ENCODE measurements around the gene SLC39A10. TPM values are rescaled to one million over a fixed set of nuclear protein-coding genes. Genes with fewer than 3 reads are reported as not detected.

Gene SLC39A10
- total RNA-seq, 1 donor from 2014 or later: 9.9 TPM

DNA sequence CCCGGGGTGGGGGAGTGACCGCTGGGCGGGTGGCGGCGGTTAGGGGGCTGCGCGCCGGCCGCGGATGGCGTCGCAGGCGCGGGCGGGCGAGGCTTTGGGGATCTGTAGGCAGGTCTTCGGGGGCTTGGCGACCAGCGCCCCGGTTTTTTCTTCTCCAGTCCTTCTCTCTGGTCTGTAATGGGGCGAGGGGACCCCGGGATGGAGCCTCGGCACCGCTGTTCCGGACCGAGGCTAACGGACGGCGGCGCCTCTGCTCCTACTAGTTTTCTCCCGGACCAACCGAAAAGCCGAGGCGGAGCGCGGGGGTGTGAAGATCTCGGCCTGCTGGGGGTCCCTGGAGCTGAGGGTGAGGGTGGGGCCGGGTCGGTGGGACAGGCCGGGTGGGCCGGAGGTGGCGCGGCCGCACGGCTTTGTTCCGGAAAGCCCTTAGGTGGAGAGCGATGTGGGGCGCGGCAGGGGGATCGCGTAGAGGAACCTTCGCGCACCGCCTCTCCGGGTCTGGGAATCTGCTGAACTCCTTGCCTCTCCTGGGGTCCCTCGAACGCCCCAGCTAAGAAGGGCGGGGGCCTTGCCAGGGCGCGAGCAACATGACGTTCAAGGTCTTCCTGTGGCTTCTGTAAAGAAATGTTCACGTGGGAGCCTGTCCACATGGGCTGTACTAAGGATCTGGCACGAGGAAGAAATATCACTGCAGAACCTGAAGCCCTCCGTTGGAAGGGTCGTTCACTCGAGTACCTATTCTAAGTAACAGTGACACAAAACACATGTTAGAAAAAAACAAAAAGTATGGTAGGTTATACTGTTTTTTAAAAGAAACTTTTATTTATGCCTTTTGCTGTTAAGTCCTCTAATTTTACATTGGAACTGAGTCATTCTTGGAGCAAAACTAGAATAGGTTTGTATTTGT lies 861 bp downstream of the SLC39A10 start:
- H3K27me3 ChIP-seq: no peaks in the 10 kb centered on the region
- peak; percentile 46 to 80 for DNase-seq (ENCODE audit: low spot score in 2 of 2)
- intact Hi-C loops (cut with DNase I): loop anchor here (1.0 to 5.0 kb wide), 4 partner anchors 81 to 514 kb away; partner anchors contain the start of genes DNAH7 and STK17B
- no peaks in the 10 kb centered on the region for H3K36me3 ChIP-seq
- no peaks in the 10 kb centered on the region for H3K9me3 ChIP-seq
- H3K4me3 ChIP-seq: peak overlapping the region; percentile 83 to 89
- peaks cover 0 to 14% of the 10 kb centered on the region in 2 donors for H3K4me1 ChIP-seq
- H3K27ac ChIP-seq: peak overlapping the region; percentile 97 to 98
- TF ChIP-seq, protein P1, sequence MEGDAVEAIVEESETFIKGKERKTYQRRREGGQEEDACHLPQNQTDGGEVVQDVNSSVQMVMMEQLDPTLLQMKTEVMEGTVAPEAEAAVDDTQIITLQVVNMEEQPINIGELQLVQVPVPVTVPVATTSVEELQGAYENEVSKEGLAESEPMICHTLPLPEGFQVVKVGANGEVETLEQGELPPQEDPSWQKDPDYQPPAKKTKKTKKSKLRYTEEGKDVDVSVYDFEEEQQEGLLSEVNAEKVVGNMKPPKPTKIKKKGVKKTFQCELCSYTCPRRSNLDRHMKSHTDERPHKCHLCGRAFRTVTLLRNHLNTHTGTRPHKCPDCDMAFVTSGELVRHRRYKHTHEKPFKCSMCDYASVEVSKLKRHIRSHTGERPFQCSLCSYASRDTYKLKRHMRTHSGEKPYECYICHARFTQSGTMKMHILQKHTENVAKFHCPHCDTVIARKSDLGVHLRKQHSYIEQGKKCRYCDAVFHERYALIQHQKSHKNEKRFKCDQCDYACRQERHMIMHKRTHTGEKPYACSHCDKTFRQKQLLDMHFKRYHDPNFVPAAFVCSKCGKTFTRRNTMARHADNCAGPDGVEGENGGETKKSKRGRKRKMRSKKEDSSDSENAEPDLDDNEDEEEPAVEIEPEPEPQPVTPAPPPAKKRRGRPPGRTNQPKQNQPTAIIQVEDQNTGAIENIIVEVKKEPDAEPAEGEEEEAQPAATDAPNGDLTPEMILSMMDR (IDR thresholded peaks at IDR 0.05): peak in 1 of 3 experiments; percentile 1

DNA sequence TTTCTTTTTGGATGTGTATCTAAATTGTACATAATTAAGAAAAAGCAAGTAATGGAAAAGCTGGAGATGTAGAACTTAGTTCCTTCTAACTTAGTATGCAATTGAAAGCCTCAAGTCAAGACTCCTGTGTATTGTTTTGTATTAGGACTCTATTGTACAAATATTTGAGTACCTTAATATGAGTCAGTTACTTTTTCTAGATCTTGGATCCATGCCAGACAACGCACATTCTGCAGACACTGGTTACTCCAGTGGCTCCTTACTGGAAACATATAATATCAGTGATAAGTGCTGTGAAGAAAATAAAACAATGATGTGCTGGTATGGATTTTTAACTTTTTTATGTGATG lies 1.5 kb downstream of the SLC39A10 start:
- peaks cover 0 to 14% of the 10 kb centered on the region in 2 donors for H3K4me1 ChIP-seq
- peak overlapping the region; percentile 97 to 98 for H3K27ac ChIP-seq
- TF ChIP-seq, protein P1 (IDR thresholded peaks at IDR 0.05): no peak
- no peaks in the 10 kb centered on the region for H3K9me3 ChIP-seq
- H3K4me3 ChIP-seq: peak overlapping the region; percentile 83 to 89
- no peaks in the 10 kb centered on the region for H3K27me3 ChIP-seq
- no peak for DNase-seq (ENCODE audit: low spot score in 2 of 2)
- intact Hi-C loops (cut with DNase I): loop anchor here (2.0 to 5.0 kb wide), 2 partner anchors 410 to 514 kb away; partner anchors contain the start of genes DNAH7 and STK17B
- H3K36me3 ChIP-seq: no peaks in the 10 kb centered on the region

- no peaks in the 10 kb centered on the region for H3K9me3 ChIP-seq
- H3K27me3 ChIP-seq: no peaks in the 10 kb centered on the region
- TF ChIP-seq, protein P1 (IDR thresholded peaks at IDR 0.05): no peak
- H3K4me3 ChIP-seq: peak overlapping the region; percentile 83 to 89
- peaks cover 0 to 14% of the 10 kb centered on the region in 2 donors for H3K4me1 ChIP-seq
- intact Hi-C loops (cut with DNase I): loop anchor here (2.0 to 5.0 kb wide), 2 partner anchors 410 to 513 kb away; partner anchors contain the start of genes DNAH7 and STK17B
- peak overlapping the region; percentile 15 to 97 for H3K27ac ChIP-seq
- H3K36me3 ChIP-seq: no peaks in the 10 kb centered on the region
- DNase-seq (ENCODE audit: low spot score in 2 of 2): no peak
These were observed 2.1 kb downstream of the SLC39A10 start for GRCh38 chr2:195659114-195659513.

DNA sequence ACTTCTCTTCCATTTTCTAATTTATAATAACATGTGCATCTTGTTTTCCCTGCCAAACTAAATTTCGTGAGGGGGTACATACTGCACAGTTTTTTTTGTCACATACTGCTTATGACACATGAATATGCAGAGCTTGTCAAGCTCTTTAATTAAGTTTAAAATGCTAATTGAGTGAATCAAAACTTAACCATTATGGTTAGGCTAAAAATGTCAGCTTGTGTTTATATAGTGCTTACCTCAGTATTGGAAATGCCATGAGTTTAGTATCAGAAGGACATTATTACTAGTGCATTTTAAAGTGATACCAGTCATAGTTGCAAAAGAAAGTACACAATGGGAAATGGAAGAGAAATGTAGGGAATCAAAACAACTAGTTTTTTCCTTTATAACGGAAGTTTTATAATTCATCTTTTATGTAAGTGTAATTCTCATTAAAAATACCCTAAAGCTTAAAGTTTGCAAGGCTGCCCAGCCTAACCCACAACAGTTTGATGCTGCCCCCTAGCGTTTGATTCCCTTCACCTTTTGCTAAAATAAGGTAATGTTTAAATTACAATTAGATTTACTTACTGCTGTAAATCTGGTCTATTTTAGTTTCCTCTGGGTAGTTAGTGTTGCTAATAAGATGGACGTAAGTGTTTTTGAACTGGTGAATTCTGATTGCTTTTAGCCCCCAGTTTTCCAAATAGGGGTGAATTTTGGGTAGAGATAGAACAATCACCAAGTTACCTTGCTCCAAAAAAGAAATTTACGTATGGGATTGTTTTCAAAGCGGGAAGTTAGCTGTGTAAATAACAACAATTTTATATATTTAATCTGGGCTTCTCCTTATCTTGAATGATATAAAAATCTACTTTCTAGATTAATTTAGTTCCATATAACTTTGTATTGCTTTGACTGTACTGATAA lies 3.2 kb downstream of the SLC39A10 start:
- peaks cover 0 to 14% of the 10 kb centered on the region in 2 donors for H3K4me1 ChIP-seq
- H3K27ac ChIP-seq: peak overlapping the region; percentile 15 to 97

More for the DNA sequence above, 3.2 kb downstream of the SLC39A10 start:
- Histone ChIP-seq H3K36me3 (no peaks in the 10 kb centered on the region), H3K4me3 (peak overlapping the region; percentile 83 to 89), H3K27me3 (no peaks in the 10 kb centered on the region), H3K9me3 (no peaks in the 10 kb centered on the region)
- peak in 1 of 2 donors; percentile 85 for DNase-seq (ENCODE audit: low spot score in 2 of 2)
- TF ChIP-seq, protein P1 (IDR thresholded peaks at IDR 0.05): peak; percentile 56 to 88 (median 74)
- intact Hi-C loops (cut with DNase I): loop anchor here (2.0 to 10.0 kb wide), 3 partner anchors 255 to 512 kb away; partner anchors contain the start of genes DNAH7 and STK17B

Measured in ascending aorta (tissue), 2 donors.